Right lobe of liver (tissue), 6 donors: Measurements from ENCODE around the gene IRF5. TPM values are rescaled to one million over a fixed set of nuclear protein-coding genes. Genes with fewer than 3 reads are reported as not detected.

Experiments used
- ATAC-seq, 4 donors: fragments of 200-7000 bp; cut with Tn5 transposase; one replicate each; pipeline ENCODE4 v1.9.1; 2020; ENCODE audit warnings: mild to moderate bottlenecking in 4 of 4, moderate library complexity in 4 of 4
- DNase-seq, 3 donors: peaks; one replicate each; pipeline ENCODE4 v3.0.0-alpha.2; 2020
- H3K27ac ChIP-seq, 3 donors: fragments of 200-600 bp; one replicate each; pipeline ENCODE4 v1.8.0; 2022
- H3K27me3 ChIP-seq, 2 donors: fragments of 200-600 bp; one replicate each; pipeline ENCODE4 v1.8.0; 2022
- H3K36me3 ChIP-seq, 4 donors: fragments of 200-600 bp; sonication (generic) in 1 of 4; one replicate each; pipeline versions ENCODE4 v1.5.1 to v1.8.0; 2017 to 2022; ENCODE audit warnings: control low read depth in 1 of 4
- H3K4me1 ChIP-seq, 4 donors: fragments of 200-600 bp; sonication (generic) in 1 of 4; one replicate each; pipeline versions ENCODE4 v1.5.1 to v1.8.0; 2017 to 2022; ENCODE audit warnings: control low read depth in 1 of 4
- H3K4me3 ChIP-seq, 3 donors: fragments of 200-600 bp; one replicate each; pipeline ENCODE4 v1.8.0; 2022
- H3K9me3 ChIP-seq, 4 donors: fragments of 200-600 bp; sonication (generic) in 1 of 4; one replicate each; pipeline versions ENCODE4 v1.5.1 to v1.8.0; 2017 to 2022; ENCODE audit warnings: control low read depth in 1 of 4
- POLR2A ChIP-seq: fragments of 450-650 bp; IDR thresholded peaks from one replicate; pipeline ENCODE4 v1.6.1; 2017; ENCODE audit warnings: antibody characterized with exemption, mild to moderate bottlenecking
- WGBS: methylation state at CpG from one replicate; pipeline ENCODE4 v1.1.6; 2018; ENCODE audit warnings: low coverage, low lambda C conversion rate; ENCODE audit not compliant: insufficient coverage; ENCODE audit errors: missing lambda C conversion rate; 5-methylcytosine and 5-hydroxymethylcytosine counted together
- intact Hi-C, 2 donors: fragments of 100-400 bp; cut with DNase I; formaldehyde crosslinking; loops; one replicate each; pipeline versions ENCODE4 v1.11.2 to v1.14.1; 2022
- total RNA-seq, 6 experiments: library from RNA; depleted of rRNA in 2 of 6; stranded (reverse); fragments of >200 nt in 2 of 6; fragmentation: NEBNext Ultra II Directional in 3 of 6; extraction: Animal tissue kit (Norgen Biotek cat#: 25700) in 3 of 6; gene quantifications; one replicate each; pipeline versions ENCODE4 v1.1.0 to v1.2.4, GENCODE V29; 2016 to 2023
- TF ChIP-seq, protein P1 (sequence below), 4 donors: fragments of 200-600 bp in 3 of 4; fragments of 450-650 bp in 1 of 4; IDR thresholded peaks; one replicate each; pipeline versions ENCODE4 v1.5.1 to v1.8.0; 2016 to 2022; ENCODE audit warnings: antibody characterized with exemption in 4 of 4, mild to moderate bottlenecking in 2 of 4
- donor health status: DM: no; HTN: yes; CAD: no.
- donor health status: DM: no; HTN: no; CAD: no.
- donor health status: DM: no; HTN: no; CAD: no.
- donor health status: DM: no; HTN: yes; CAD: no.
- donor health status: DM: no; HTN: yes; CAD: no.

Gene IRF5
- total RNA-seq, 6 experiments from 2014 or later: 4.6 to 8.9 (median 6.4) TPM

DNA sequence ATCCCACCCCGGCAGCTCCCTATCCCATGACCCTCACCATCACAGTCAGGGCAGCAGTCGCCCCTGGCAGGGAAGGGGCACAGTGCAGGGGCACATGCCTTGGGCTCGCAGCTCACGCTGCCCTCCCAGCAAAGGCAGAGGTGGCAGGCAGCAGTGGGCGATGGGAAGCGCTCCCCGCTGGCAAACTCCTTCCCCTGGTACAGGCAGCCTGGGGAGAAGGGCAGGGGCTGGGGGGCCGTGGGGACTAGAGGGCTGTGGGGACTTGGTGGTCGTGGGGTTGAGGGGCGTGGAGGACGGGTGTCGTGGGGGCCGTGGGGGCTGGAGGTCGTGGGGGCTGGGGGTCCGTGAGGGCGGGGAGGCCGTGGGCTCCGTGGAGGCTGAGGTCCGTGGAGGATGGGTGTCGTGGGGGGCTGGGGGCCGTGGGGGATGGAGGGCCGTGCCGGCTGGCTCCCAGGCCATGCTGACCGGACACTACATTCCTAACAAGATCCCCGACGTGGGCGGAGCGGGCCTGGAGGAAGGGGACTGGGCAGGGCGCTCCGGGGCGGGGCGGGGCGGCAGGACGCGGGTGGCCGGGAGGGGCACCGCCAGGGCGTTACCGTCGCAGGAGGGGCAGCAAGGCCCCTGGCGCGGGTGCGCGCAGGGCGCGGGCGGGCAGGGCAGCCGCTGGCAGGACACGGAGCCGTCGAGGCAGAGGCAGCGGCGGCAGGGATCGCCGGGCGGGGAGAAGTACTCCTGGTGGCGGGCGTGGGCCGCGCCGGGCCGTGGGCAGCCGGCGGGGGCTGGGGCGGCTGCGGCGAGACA is 47.2 kb upstream of the IRF5 start:
- Histone ChIP-seq H3K27me3 (no peaks in the 10 kb centered on the region), H3K27ac (no peak overlapping the region), H3K4me3 (peak overlapping the region; percentile 5 to 25 (median 22)), H3K4me1 (peaks cover 0 to 3% (median 0%) of the 10 kb centered on the region in 4 donors), H3K36me3 (no peaks in the 10 kb centered on the region), H3K9me3 (no peaks in the 10 kb centered on the region)
- peak; percentile 9 to 51 (median 24) for ATAC-seq
- TF ChIP-seq, protein P1, sequence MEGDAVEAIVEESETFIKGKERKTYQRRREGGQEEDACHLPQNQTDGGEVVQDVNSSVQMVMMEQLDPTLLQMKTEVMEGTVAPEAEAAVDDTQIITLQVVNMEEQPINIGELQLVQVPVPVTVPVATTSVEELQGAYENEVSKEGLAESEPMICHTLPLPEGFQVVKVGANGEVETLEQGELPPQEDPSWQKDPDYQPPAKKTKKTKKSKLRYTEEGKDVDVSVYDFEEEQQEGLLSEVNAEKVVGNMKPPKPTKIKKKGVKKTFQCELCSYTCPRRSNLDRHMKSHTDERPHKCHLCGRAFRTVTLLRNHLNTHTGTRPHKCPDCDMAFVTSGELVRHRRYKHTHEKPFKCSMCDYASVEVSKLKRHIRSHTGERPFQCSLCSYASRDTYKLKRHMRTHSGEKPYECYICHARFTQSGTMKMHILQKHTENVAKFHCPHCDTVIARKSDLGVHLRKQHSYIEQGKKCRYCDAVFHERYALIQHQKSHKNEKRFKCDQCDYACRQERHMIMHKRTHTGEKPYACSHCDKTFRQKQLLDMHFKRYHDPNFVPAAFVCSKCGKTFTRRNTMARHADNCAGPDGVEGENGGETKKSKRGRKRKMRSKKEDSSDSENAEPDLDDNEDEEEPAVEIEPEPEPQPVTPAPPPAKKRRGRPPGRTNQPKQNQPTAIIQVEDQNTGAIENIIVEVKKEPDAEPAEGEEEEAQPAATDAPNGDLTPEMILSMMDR (IDR thresholded peaks at IDR 0.05): peak in 1 of 4 donors; percentile 14
- no peak for TF ChIP-seq POLR2A
- peak in 1 of 3 donors; percentile 55 for DNase-seq
- 69% methylated on average over 4 of the region's 67 CpGs for WGBS
- intact Hi-C loops: no loop called here

DNA sequence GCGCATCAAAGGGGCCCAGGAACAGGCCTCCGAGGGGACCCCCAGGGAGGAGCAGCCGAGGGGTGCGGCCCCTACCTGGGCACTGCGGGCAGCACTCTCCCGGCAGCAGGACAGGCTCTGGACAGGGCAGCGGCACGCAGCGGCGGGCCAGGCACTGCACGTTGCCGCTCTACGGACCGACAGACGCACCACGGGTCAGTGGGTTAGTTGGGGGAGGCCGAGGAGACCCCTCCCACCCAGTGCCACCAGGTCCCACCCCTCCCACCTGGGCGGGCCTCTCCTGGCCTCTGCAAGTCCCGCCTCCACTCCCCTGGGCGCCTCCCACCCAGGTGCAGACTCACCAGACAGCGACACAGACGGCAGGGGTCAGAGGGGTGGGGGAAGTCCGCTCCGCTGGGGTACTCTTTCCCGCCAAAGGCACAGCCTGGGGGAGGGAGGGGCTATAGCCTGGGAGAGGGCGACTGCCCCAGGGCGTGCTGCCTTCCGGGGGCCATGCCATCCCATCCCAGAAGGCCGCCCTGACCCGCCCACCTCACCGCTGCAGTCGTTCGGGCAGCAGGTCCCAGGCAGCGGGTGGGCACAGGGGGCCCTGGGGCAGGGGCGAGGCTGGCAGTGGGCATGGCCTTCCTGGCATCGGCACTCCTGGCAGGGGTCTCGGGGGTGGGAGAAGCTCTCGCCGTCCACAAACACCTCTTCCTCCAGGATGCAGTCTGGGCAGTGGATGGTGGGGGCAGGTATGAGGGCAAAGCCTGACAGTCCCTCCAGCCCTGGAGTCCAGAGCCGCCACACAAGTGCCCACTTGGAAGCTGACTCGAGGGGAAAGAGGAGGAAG is 46.4 kb upstream of the IRF5 start:
- H3K36me3 ChIP-seq: no peaks in the 10 kb centered on the region
- TF ChIP-seq, protein P1 (IDR thresholded peaks at IDR 0.05): peak in 1 of 4 donors; percentile 9
- TF ChIP-seq POLR2A: no peak
- ATAC-seq: peak; percentile 36 to 59 (median 44)
- H3K4me1 ChIP-seq: peaks cover 0 to 3% (median 0%) of the 10 kb centered on the region in 4 donors
- no peaks in the 10 kb centered on the region for H3K9me3 ChIP-seq
- intact Hi-C loops: no loop called here
- H3K27me3 ChIP-seq: no peaks in the 10 kb centered on the region
- peak in 1 of 3 donors; percentile 52 for DNase-seq
- no CpG with 5 or more reads among the region's 41 CpGs for WGBS
- H3K4me3 ChIP-seq: peak overlapping the region; percentile 5 to 25 (median 22)
- H3K27ac ChIP-seq: no peak overlapping the region

DNA sequence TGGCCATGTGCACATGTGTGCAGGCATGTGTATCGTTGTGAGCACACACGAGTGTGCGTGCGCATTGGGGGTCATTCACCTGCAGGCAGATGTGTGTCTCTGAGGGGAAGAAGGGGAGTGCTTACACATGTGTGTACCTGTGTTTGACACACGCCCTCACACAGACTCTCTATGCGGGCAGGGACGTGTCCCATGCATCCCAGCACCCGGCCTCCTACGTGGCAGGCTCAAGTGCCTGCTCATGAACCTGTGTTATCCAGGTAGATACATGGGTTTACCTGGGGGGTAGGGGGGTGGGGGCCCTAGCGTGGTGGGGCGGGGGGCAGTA is 45.8 kb upstream of the IRF5 start:
- intact Hi-C loops: no loop called here
- H3K9me3 ChIP-seq: no peaks in the 10 kb centered on the region

DNA sequence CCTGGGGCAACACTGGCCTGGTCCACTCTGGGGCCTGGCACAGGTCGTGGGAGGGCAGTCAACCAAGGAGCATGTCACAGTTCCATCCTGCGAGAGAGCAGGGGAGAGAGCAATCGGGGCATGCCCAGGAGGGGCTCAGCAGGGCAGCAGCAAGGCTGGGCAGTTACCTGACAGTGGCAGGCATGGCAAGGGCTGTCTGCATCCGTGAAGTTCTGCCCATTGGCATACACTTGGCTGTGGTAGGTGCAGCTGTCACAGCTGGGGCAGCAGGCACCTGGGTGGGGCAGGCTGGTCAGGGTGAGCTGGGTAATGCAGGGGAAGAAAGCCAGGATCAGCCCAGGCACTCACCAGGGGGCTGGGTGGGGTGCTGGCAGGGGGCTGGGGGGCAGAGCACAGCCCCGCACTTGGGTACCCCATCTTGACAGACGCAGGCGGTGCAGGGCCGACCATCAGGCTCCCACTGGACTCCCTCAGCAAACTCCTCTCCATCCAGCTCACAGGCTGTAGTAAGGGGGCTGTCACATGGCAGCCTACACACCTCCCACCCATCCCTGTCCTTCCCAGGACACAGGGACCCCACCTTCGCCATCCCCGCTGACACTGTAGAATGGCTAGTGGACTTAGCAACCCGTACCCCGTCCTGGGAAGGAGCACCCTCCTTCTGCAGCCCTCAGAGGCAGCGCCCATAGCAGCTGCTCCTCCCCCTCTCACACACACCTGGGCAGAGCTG is 45.0 kb upstream of the IRF5 start:
- peaks cover 0 to 3% (median 0%) of the 10 kb centered on the region in 4 donors for H3K4me1 ChIP-seq
- H3K27me3 ChIP-seq: no peaks in the 10 kb centered on the region
- no peak overlapping the region for H3K27ac ChIP-seq
- TF ChIP-seq, protein P1 (IDR thresholded peaks at IDR 0.05): no peak
- TF ChIP-seq POLR2A: no peak
- intact Hi-C loops: no loop called here
- H3K36me3 ChIP-seq: no peaks in the 10 kb centered on the region
- 100% methylated on average over 1 of the region's 13 CpGs for WGBS
- no peak for ATAC-seq
- no peak overlapping the region for H3K4me3 ChIP-seq
- no peaks in the 10 kb centered on the region for H3K9me3 ChIP-seq
- DNase-seq: peak in 1 of 3 donors; percentile 46

More for the DNA sequence above, 45.8 kb upstream of the IRF5 start:
- ATAC-seq (no peak), DNase-seq (no peak)
- Histone ChIP-seq H3K36me3 (no peaks in the 10 kb centered on the region), H3K4me3 (no peak overlapping the region), H3K4me1 (peaks cover 0 to 3% (median 0%) of the 10 kb centered on the region in 4 donors), H3K27me3 (no peaks in the 10 kb centered on the region), H3K27ac (no peak overlapping the region)
- 83% methylated on average over 7 of the region's 11 CpGs for WGBS
- TF ChIP-seq POLR2A: no peak
- TF ChIP-seq, protein P1 (IDR thresholded peaks at IDR 0.05): no peak
